Epidermal melanocyte (primary cell): Measurements from ENCODE around the gene CCDC97.
"Not testable (repeated sequence)": the region's sequence is repeated elsewhere in the genome, so short reads cannot be mapped to it uniquely, and the experiment has no call there.

Experiments
- DNase-seq: peaks from one replicate; pipeline ENCODE4 v3.0.0; 2011; ENCODE audit warnings: low spot score; ENCODE audit not compliant: insufficient read length

The CCDC97 gene

GRCh38 chr19:41335467-41335866, 25.5 kb downstream of the CCDC97 start:
- no peak for DNase-seq

GRCh38 chr19:41339936-41340335, 30.0 kb downstream of the CCDC97 start:
- no peak for DNase-seq

- DNase-seq: no peak
Observed at GRCh38 chr19:41341669-41342490, 31.9 kb downstream of the CCDC97 start.

- no peak for DNase-seq
Observed at GRCh38 chr19:41344162-41344561, 34.2 kb downstream of the CCDC97 start.

GRCh38 chr19:41346916-41347315, 36.9 kb downstream of the CCDC97 start:
- DNase-seq: not testable (repeated sequence)

GRCh38 chr19:41350735-41351338, 40.9 kb downstream of the CCDC97 start:
- no peak for DNase-seq

GRCh38 chr19:41351339-41352245, 41.6 kb downstream of the CCDC97 start:
- peak; percentile 46 for DNase-seq

GRCh38 chr19:41352279-41352608, 42.3 kb downstream of the CCDC97 start:
- no peak for DNase-seq

GRCh38 chr19:41352609-41353465, 42.9 kb downstream of the CCDC97 start:
- DNase-seq: peak; percentile 28

- peak; percentile 98 for DNase-seq
Observed at GRCh38 chr19:41353466-41354342, 43.7 kb downstream of the CCDC97 start, which contains the start of gene TGFB1. TSS of gene TGFB1 (minus strand) at chr19:41353922. CDS start at chr19:41353044, 878 bp downstream.

- DNase-seq: no peak
Observed at GRCh38 chr19:41354343-41354953, 44.5 kb downstream of the CCDC97 start.

GRCh38 chr19:41355035-41355434, 45.1 kb downstream of the CCDC97 start:
- no peak for DNase-seq

- DNase-seq: no peak
Observed at GRCh38 chr19:41355802-41356201, 45.8 kb downstream of the CCDC97 start.

- DNase-seq: no peak
Observed at GRCh38 chr19:41356984-41357739, 47.2 kb downstream of the CCDC97 start.

- DNase-seq: no peak
Observed at GRCh38 chr19:41357746-41358145, 47.8 kb downstream of the CCDC97 start.

GRCh38 chr19:41359741-41360140, 49.8 kb downstream of the CCDC97 start:
- no peak for DNase-seq

GRCh38 chr19:41362143-41362847, 52.3 kb downstream of the CCDC97 start:
- no peak for DNase-seq

GRCh38 chr19:41363371-41363752, 53.4 kb downstream of the CCDC97 start:
- no peak for DNase-seq
